HUES6 (cell line): ENCODE measurements around the gene CASZ1.

Source experiments
- H3K27ac ChIP-seq: 2 replicates; pipeline ENCODE4 v1.7.0; 2013; ENCODE audit warnings: low read depth, mild to moderate bottlenecking, low read length, inconsistent platforms
- H3K27me3 ChIP-seq: 2 replicates; pipeline ENCODE4 v1.6.1; 2013; ENCODE audit warnings: low read length; ENCODE audit not compliant: control insufficient read depth, insufficient read depth
- H3K36me3 ChIP-seq: 2 replicates; pipeline ENCODE4 v1.6.1; 2013; ENCODE audit warnings: low read length; ENCODE audit not compliant: control insufficient read depth, insufficient read depth
- H3K4me1 ChIP-seq: 2 replicates; pipeline ENCODE4 v1.6.1; 2013; ENCODE audit warnings: low read length; ENCODE audit not compliant: control insufficient read depth, insufficient read depth
- H3K4me3 ChIP-seq: 2 replicates; pipeline ENCODE4 v1.5.1; 2013; ENCODE audit warnings: low read depth, low read length
- H3K9ac ChIP-seq: one replicate; pipeline ENCODE4 v1.6.1; 2013; ENCODE audit warnings: mild to moderate bottlenecking, low read length
- H3K9me3 ChIP-seq: 2 replicates; pipeline ENCODE4 v1.6.1; 2013; ENCODE audit warnings: low read depth, low read length; ENCODE audit not compliant: control insufficient read depth, insufficient read depth

CASZ1 gene

GRCh38 chr1:10671622-10672342 lies 124.7 kb downstream of the CASZ1 start:
- Histone ChIP-seq H3K27me3 (no peaks in the 10 kb centered on the region), H3K4me1 (peaks cover 16% of the 10 kb centered on the region), H3K27ac (no peak overlapping the region), H3K36me3 (no peaks in the 10 kb centered on the region), H3K9ac (no peak overlapping the region), H3K9me3 (no peaks in the 10 kb centered on the region), H3K4me3 (no peak overlapping the region)

GRCh38 chr1:10671090-10671489 lies 125.4 kb downstream of the CASZ1 start:
- Histone ChIP-seq H3K4me3 (no peak overlapping the region), H3K27ac (no peak overlapping the region), H3K36me3 (no peaks in the 10 kb centered on the region), H3K4me1 (peaks cover 14% of the 10 kb centered on the region; the same call in 1 of the 2 replicates), H3K9ac (no peak overlapping the region), H3K9me3 (no peaks in the 10 kb centered on the region), H3K27me3 (no peaks in the 10 kb centered on the region)

- Histone ChIP-seq H3K27me3 (no peaks in the 10 kb centered on the region), H3K36me3 (no peaks in the 10 kb centered on the region), H3K9ac (no peak overlapping the region), H3K4me3 (no peak overlapping the region), H3K27ac (no peak overlapping the region), H3K4me1 (peaks cover 14% of the 10 kb centered on the region; the same call in 1 of the 2 replicates), H3K9me3 (no peaks in the 10 kb centered on the region)
Observed at GRCh38 chr1:10670190-10670589, 126.3 kb downstream of the CASZ1 start.

GRCh38 chr1:10669570-10669969 lies 126.9 kb downstream of the CASZ1 start:
- H3K27me3 ChIP-seq, result no peaks in the 10 kb centered on the region
- H3K4me3 ChIP-seq, result no peak overlapping the region
- peaks cover 14% of the 10 kb centered on the region; the same call in 1 of the 2 replicates for H3K4me1 ChIP-seq
- H3K9ac ChIP-seq, result no peak overlapping the region
- no peaks in the 10 kb centered on the region for H3K9me3 ChIP-seq
- H3K27ac ChIP-seq, result no peak overlapping the region
- no peaks in the 10 kb centered on the region for H3K36me3 ChIP-seq

GRCh38 chr1:10667861-10668761 lies 128.3 kb downstream of the CASZ1 start:
- H3K27me3 ChIP-seq, result no peaks in the 10 kb centered on the region
- no peak overlapping the region for H3K4me3 ChIP-seq
- peaks cover 28% of the 10 kb centered on the region; the same call in 1 of the 2 replicates for H3K4me1 ChIP-seq
- H3K9ac ChIP-seq, result no peak overlapping the region
- H3K9me3 ChIP-seq, result no peaks in the 10 kb centered on the region
- H3K36me3 ChIP-seq, result no peaks in the 10 kb centered on the region
- H3K27ac ChIP-seq, result no peak overlapping the region

- Histone ChIP-seq H3K4me3 (no peak overlapping the region), H3K36me3 (no peaks in the 10 kb centered on the region), H3K9ac (no peak overlapping the region), H3K4me1 (peaks cover 28% of the 10 kb centered on the region; the same call in 1 of the 2 replicates), H3K9me3 (no peaks in the 10 kb centered on the region), H3K27ac (no peak overlapping the region), H3K27me3 (no peaks in the 10 kb centered on the region)
Observed at GRCh38 chr1:10665930-10666850, 130.3 kb downstream of the CASZ1 start.

- no peak overlapping the region for H3K4me3 ChIP-seq
- H3K9me3 ChIP-seq, result no peaks in the 10 kb centered on the region
- H3K36me3 ChIP-seq, result no peaks in the 10 kb centered on the region
- H3K27me3 ChIP-seq, result no peaks in the 10 kb centered on the region
- H3K4me1 ChIP-seq, result peaks cover 28% of the 10 kb centered on the region; the same call in 1 of the 2 replicates
- no peak overlapping the region for H3K9ac ChIP-seq
- no peak overlapping the region for H3K27ac ChIP-seq
Observed at GRCh38 chr1:10665226-10665625, 131.2 kb downstream of the CASZ1 start.

GRCh38 chr1:10664251-10664650 lies 132.2 kb downstream of the CASZ1 start:
- Histone ChIP-seq H3K4me1 (peaks cover 28% of the 10 kb centered on the region; the same call in 1 of the 2 replicates), H3K27ac (no peak overlapping the region)

GRCh38 chr1:10663678-10664035 lies 132.8 kb downstream of the CASZ1 start:
- Histone ChIP-seq H3K9ac (no peak overlapping the region), H3K4me3 (no peak overlapping the region), H3K27me3 (no peaks in the 10 kb centered on the region), H3K9me3 (no peaks in the 10 kb centered on the region), H3K4me1 (peaks cover 22% of the 10 kb centered on the region; the same call in 1 of the 2 replicates), H3K27ac (no peak overlapping the region), H3K36me3 (no peaks in the 10 kb centered on the region)

More at GRCh38 chr1:10664251-10664650, 132.2 kb downstream of the CASZ1 start:
- H3K9ac ChIP-seq, result no peak overlapping the region
- H3K36me3 ChIP-seq, result no peaks in the 10 kb centered on the region
- no peaks in the 10 kb centered on the region for H3K27me3 ChIP-seq
- no peaks in the 10 kb centered on the region for H3K9me3 ChIP-seq
- no peak overlapping the region for H3K4me3 ChIP-seq

- Histone ChIP-seq H3K27me3 (no peaks in the 10 kb centered on the region), H3K4me1 (peaks cover 16% of the 10 kb centered on the region; the same call in 1 of the 2 replicates), H3K36me3 (no peaks in the 10 kb centered on the region), H3K4me3 (no peak overlapping the region), H3K9me3 (no peaks in the 10 kb centered on the region), H3K9ac (no peak overlapping the region), H3K27ac (no peak overlapping the region)
Observed at GRCh38 chr1:10662824-10663677, 133.4 kb downstream of the CASZ1 start.
